ENCODE data around the gene HNMT.

HNMT gene

GRCh38 chr2:137943678-137944347 lies 20.5 kb upstream of the HNMT start:
- intact Hi-C loops (cut with DNase I), result loop anchor here (10.0 kb wide), 1 partner anchor 431 kb away; no protein-coding TSS in a partner anchor
- DNase-seq, result no peak

- intact Hi-C loops (cut with DNase I), result loop anchor here (5.0 to 10.0 kb wide), 2 partner anchors 148 to 430 kb away; no protein-coding TSS in a partner anchor
- no peak for DNase-seq
These were observed 19.6 kb upstream of the HNMT start for GRCh38 chr2:137944714-137945113.

DNA sequence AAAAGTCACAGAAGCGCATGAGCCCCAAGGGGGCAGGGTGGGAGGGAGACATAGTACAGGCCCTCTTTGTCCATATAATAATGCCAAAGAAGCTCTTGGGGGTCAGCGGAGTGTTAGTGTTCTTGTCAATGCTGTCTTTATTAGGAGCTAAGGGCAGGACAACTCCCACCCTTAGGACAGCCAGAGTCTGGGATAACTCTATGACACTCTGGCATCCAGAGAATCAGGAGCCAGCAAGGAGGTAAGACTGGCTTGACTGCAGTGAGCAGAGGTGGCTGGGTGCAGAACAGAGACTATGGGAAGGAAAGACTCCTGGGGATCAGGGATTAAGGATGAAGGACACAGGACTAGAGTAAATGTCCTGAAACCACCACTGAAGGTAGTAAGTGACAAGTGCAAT lies 19.0 kb upstream of the HNMT start:
- no peak for DNase-seq
- intact Hi-C loops (cut with DNase I), result loop anchor here (5.0 to 10.0 kb wide), 2 partner anchors 147 to 430 kb away; no protein-coding TSS in a partner anchor

DNA sequence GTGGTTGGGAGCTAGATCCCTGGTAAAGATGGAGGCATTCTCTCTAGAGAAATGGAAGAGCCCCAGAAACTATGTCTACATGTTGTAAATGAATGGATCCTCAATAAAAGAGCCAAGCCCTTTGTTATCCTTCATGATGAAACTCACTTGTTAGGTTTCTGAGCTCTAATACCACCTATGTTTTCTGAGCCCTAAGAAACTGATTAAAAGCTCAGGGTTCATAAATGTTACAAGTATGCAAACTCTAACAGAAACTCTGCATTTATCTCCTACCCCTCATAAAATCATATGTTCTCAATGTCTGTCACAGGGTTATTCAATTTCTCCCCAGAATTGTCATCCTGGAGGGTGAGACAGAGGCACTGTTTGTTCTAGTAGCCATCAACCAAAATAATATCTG lies 18.0 kb upstream of the HNMT start:
- no peak for DNase-seq
- intact Hi-C loops (cut with DNase I), result loop anchor here (5.0 to 10.0 kb wide), 2 partner anchors 146 to 429 kb away; no protein-coding TSS in a partner anchor

DNA sequence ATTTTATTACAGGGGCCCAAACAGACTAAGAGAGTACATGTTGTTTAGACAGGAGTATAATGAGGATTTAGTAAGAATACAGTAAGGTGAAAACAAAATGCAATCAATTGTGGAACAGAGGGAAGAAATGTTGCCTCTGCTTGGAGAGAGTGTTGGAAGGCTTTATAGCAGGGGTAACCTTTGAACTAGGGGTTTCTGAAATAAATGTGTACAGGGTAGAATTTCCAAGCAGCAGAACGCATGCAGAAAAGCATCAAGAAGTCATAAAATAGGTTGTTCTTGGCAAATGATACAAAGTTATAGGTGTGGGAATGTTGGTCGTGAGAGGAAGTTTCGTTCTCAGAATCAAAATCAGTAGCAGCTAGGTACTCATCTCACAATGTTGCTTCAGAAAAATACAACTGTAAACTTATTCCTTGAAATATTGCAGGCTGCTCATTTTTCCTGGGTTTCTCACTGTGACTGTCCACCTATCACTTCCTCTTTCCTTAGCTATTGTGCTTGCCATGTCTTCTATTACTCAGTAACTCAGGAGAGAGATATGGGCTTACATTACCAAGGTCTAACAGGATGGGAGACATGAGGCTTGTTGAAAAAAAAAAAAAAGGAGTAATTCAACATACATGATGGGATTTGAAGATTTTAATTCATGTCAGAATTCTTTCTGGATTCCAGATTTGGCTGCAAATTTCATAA lies 17.1 kb upstream of the HNMT start:
- intact Hi-C loops (cut with DNase I), result loop anchor here (5.0 to 10.0 kb wide), 2 partner anchors 145 to 428 kb away; no protein-coding TSS in a partner anchor
- no peak for DNase-seq

DNA sequence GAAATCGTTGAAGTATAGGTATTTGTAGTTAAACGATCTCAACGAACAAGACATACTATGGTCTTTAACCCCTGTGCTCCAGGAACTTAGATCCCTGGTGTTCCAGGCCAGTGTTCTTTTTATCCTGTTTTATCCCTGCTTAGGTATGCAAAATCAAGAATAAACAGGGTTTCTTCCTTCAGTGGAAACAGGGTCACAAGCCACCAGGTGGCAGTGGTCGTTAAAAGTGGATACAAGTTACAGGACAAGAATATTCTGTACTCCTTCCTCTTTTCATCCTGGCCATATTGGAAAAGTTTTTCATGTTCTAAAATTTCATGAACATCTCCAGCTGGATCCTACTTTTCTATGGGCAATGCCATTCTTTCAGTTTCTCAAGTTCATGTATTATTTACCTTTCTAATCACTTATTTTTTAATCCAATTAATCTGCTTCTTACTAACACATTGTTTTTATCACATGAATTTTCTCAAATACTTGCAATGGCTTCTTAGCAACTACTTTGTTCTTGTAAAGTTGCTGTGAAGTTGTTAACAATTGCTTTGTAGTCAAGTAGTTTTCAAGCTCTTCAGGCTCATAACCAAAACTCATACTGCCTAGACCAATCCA lies 16.4 kb upstream of the HNMT start:
- intact Hi-C loops (cut with DNase I), result loop anchor here (5.0 to 10.0 kb wide), 2 partner anchors 144 to 427 kb away; no protein-coding TSS in a partner anchor
- peak; percentile 28 to 90 (median 76) for DNase-seq

GRCh38 chr2:137948894-137949293 lies 15.4 kb upstream of the HNMT start:
- no peak for DNase-seq
- intact Hi-C loops (cut with DNase I), result loop anchor here (5.0 to 10.0 kb wide), 2 partner anchors 143 to 426 kb away; no protein-coding TSS in a partner anchor

- intact Hi-C loops (cut with DNase I), result no loop called here
- DNase-seq, result no peak
These were observed 14.0 kb upstream of the HNMT start for GRCh38 chr2:137950238-137950637.

DNA sequence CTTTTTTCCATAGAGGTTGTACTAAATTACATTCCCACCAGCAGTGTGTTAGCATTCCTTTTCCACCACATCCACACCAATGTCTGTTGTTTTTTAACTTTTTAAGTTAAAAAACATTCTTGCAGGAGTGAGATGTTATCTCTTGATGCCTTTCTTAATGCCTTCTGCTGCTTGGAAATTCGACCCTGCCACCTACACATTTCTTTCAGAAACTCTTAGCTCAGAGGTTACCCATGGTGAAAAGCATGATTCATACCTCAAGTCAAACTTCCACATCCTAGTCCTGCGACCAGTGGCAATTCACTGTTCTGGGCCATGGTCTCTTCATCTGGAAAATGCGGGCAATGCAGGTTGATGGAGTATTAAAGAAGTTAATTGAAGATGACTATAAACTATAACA lies 12.7 kb upstream of the HNMT start:
- DNase-seq, result no peak
- intact Hi-C loops (cut with DNase I), result no loop called here

- intact Hi-C loops (cut with DNase I), result no loop called here
- no peak for DNase-seq
These were observed 11.6 kb upstream of the HNMT start for GRCh38 chr2:137952586-137953129.

DNA sequence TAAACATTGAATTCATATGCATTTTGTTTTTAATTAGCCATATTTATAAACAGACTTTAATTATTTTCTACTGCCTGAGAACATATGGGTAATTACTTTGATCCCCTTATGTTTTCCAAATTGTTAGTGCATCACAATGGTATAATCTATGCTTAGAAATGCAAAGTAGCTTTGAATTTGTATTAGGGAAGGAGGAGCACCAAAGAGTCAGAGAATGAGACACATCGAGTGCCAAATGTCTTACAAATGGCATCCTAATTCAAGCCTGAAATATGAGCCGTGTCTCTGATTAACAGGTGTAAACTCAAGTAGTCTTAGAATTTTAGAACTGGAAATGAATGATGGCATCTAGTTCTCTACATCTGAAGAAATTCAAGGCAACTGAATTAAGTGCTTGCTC lies 8.7 kb upstream of the HNMT start:
- no peak for DNase-seq
- intact Hi-C loops (cut with DNase I), result no loop called here

DNA sequence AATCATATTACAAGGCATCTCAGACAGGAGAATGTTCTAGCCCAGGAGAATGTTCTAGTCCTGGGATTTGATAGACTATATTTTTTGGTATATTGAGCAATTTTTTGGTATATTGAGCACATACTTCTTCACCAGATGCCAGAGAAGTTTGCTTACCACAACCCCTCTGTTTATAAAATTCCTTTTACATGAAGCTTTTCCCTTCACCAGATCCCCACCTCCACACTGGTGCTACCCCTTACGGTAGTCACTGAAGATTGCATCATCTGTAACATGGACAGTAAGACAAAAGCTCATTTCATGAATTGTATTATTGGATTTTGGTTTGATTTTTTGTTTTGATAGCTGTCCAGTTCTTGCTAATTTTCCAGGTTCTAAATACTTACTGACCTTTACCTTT lies 7.2 kb upstream of the HNMT start:
- no peak for DNase-seq
- intact Hi-C loops (cut with DNase I), result no loop called here

DNA sequence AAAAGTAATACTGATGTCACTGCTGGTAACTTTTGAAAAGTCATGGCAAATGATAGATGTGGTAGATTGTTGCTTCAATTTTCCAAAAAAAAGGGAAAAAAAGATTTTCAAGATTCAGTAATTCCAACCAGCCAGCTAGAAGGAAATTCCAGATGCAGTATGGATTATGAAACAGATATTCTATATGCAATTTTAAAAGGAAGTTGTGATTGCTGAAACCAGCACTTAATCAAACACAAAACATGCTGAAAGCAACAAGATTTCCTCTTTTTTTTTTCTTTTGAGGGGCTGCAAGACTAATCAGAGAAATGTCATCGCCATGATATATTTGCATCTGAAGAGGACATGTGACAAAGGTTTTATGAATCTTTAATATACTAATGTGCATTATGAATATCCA lies 5.1 kb upstream of the HNMT start:
- no peak for DNase-seq
- intact Hi-C loops (cut with DNase I), result no loop called here

DNA sequence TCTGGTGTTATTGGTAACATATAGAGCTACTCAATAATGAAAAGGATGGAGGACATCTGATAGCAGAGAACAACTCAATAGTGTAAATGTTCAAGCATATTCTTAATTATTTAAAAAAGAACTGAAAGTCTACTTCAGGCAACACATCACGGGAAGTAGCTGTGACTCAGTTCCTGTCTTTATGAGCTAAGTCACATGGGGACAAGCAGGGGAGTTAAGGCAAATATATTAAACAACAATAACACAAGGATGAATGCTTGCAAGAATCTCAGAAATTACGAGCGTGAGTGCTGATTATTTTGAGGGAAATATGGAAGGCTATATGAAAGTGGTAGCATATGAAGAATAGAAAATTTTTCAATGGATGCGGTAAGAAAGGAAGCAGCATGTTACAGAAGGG lies 4.0 kb upstream of the HNMT start:
- intact Hi-C loops (cut with DNase I), result loop anchor here (10.0 kb wide), 1 partner anchor 545 kb away; the partner anchor contains the start of gene SPOPL

GRCh38 chr2:137961602-137962001 lies 2.7 kb upstream of the HNMT start:
- intact Hi-C loops (cut with DNase I), result loop anchor here (10.0 kb wide), 1 partner anchor 543 kb away; the partner anchor contains the start of gene SPOPL
- no peak for DNase-seq

More for the DNA sequence above, 4.0 kb upstream of the HNMT start:
- DNase-seq, result no peak

DNA sequence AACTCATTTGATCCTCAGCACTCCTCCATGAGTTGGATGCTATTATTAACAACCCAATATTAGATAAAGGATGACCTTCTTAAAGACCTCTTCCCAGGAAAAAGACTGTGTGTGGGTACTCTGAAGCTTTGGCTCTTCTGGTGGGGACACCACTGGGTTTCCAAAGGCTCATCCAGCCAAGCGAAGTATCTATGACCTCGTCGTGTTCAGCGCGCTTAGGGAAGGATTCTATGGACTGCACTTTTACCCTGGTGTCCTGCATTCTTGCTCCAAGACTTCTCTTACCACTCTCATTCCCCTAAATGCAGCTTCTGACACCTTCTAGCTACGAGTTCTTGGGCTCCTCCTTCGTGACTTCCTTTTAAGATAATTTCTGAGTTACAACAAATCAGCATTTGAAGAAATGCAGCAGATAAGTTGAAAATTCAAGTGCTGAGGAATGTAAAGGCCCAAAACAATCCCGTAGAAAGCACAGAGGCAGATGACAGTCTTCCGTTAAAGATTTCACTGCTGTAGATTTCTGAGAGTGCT lies 673 bp upstream of the HNMT start:
- no peak for DNase-seq
- intact Hi-C loops (cut with DNase I), result loop anchor here (10.0 kb wide), 1 partner anchor 541 kb away; the partner anchor contains the start of gene SPOPL

DNA sequence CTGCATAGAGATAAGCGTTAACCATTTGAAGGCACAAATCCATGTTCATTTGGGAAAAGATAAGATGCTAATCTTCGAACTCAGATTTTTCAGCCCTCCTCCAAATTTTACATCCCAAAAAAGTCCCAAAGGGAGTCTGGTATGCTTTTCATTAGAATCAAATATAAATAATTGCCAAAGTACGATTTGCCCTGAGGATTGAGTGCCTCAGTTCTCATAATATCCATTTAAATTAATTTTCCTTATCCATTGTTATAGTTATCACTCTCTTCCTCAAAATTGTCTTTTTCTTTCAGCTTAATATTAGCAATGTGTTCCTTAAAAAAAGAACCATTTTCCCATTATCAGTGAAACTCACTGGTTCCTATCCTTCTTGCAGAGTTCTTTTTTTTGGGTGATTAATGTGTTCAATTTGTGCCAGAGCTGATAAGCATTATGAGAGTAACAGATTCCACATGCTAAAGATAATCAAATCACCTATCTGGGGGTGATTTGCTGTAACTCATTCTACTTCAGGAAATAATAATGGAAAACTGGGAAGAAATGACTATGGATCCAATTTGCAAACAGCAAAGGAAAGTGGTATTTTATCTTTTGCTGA lies 686 bp downstream of the HNMT start:
- DNase-seq, result no peak
- intact Hi-C loops (cut with DNase I), result loop anchor here (10.0 kb wide), 1 partner anchor 540 kb away; the partner anchor contains the start of gene SPOPL

DNA sequence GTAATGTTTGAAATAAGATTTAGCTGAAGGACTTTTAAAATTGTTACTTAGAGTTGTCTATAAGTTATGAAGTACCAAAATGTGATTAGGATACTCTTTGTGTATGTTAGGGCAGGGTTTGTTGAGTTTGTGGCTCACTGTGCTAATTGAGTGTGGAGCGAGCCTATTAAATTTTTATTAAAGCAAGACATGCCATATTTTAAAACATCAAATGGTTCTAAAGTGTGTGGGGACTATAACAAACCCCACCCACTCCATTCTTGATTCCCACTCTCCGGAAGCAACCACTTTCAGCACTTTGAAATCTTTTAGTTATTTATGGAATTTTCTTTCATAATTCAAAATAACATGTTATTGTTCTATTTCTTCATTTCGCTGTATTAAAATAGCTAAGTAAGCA lies 1.8 kb downstream of the HNMT start:
- intact Hi-C loops (cut with DNase I), result loop anchor here (10.0 kb wide), 1 partner anchor 539 kb away; the partner anchor contains the start of gene SPOPL
- no peak for DNase-seq

- DNase-seq, result no peak
- intact Hi-C loops (cut with DNase I), result loop anchor here (10.0 kb wide), 1 partner anchor 538 kb away; the partner anchor contains the start of gene SPOPL
These were observed 2.8 kb downstream of the HNMT start for GRCh38 chr2:137967042-137967441.
